ENCODE measurements around the gene NPY2R. TPM values are rescaled to one million over a fixed set of nuclear protein-coding genes. Genes with fewer than 3 reads are reported as not detected.

NPY2R gene
- total and polyA plus RNA-seq, 2 of the 13 experiments (the other 11 are each of a cell fraction or from before 2014, with no cell fraction given): not detected

DNA sequence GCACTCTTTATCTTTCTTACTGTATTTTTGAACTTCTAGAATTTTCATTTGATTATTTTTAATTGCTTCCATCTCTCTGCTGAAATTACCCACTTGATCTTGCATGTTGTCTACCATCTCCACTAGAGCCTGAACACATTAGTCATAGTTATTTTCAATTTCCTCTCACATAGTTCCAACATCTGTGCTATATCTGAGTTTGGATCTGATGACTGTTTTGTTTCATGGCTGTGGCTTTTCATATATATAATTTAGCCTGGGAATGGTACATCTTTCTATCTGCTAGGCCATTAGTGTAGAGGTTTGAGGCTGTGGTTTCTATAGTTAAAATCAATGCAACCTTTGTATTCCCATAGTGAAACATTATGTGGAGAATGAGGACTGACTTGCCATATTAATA is 33.2 kb downstream of the NPY2R start:
- Histone ChIP-seq H3K36me3 (replicated peaks in 1 of 2; ENCODE audit: control insufficient read depth in 1 of 2, insufficient read depth in 2 of 2, low read length in 2 of 2) (no peaks in the 10 kb centered on the region), H2AFZ (ENCODE audit: low read length) (no peak overlapping the region), H3K9ac (ENCODE audit: insufficient read depth, low read depth, low read length) (no peak overlapping the region), H3K9me3 (ENCODE audit: low read length) (no peaks in the 10 kb centered on the region), H3K4me2 (ENCODE audit: low read depth, low read length) (no peak overlapping the region), H3K27ac (ENCODE audit: extremely low read length, insufficient read depth, low read length) (no peak overlapping the region), H3K79me2 (ENCODE audit: insufficient read depth, low read length) (no peaks in the 10 kb centered on the region), H3K27me3 (ENCODE audit: control insufficient read depth in 1 of 2, insufficient read depth in 2 of 2, low read length in 2 of 2) (no peaks in the 10 kb centered on the region), H3K4me1 (ENCODE audit: insufficient read depth, low read length) (no peaks in the 10 kb centered on the region), H4K20me1 (ENCODE audit: insufficient read depth, low read length) (no peaks in the 10 kb centered on the region), H3K4me3 (replicated peaks in 1 of 3; ENCODE audit: insufficient read depth in 1 of 3, low read depth in 2 of 3, low read length in 3 of 3) (no peak overlapping the region)
- BruUV-seq (replicated peaks): no TSS peak
- no peak for ATAC-seq
- intact Hi-C loops (cut with micrococcal nuclease; ENCODE audit: unreplicated experiment) (no loop called here), in situ Hi-C loops (cut with HindIII; ENCODE audit: extremely low pct_ligation_motif_present, low pct_unique_long_range_greater_than_20kb) (no loop called here)
- CTCF ChIA-PET (ENCODE audit: low intra/inter-chr PET ratio, low total read pairs): no interaction called here
- no peak for DNase-seq (ENCODE audit: low spot score)
- TF ChIP-seq ZNF605 (CRISPR knock-in tag; IDR thresholded peaks at IDR 0.05) (no peak), ZEB1 (IDR thresholded peaks at IDR 0.05; ENCODE audit: insufficient replicate concordance, low read depth) (no peak), ZNF564 (CRISPR knock-in tag; IDR thresholded peaks at IDR 0.05) (no peak)
- POLR2A ChIA-PET: no interaction called here
- FAIRE-seq: no peak

- no peak overlapping the region for H3K9ac ChIP-seq (ENCODE audit: insufficient read depth, low read depth, low read length)
- ATAC-seq (no peak), DNase-seq (ENCODE audit: low spot score) (no peak), FAIRE-seq (no peak)
- in situ Hi-C loops (cut with HindIII; ENCODE audit: extremely low pct_ligation_motif_present, low pct_unique_long_range_greater_than_20kb): no loop called here
- H3K36me3 ChIP-seq (replicated peaks in 1 of 2; ENCODE audit: control insufficient read depth in 1 of 2, insufficient read depth in 2 of 2, low read length in 2 of 2): no peaks in the 10 kb centered on the region
- no peak overlapping the region for H3K27ac ChIP-seq (ENCODE audit: extremely low read length, insufficient read depth, low read length)
- no peaks in the 10 kb centered on the region for H3K27me3 ChIP-seq (ENCODE audit: control insufficient read depth in 1 of 2, insufficient read depth in 2 of 2, low read length in 2 of 2)
- no peak overlapping the region for H3K4me2 ChIP-seq (ENCODE audit: low read depth, low read length)
- WGBS (ENCODE audit: low lambda C conversion rate): 9% methylated on average over 4 of the region's 4 CpGs
- H2AFZ ChIP-seq (ENCODE audit: low read length): no peak overlapping the region
- ChIA-PET CTCF (ENCODE audit: low intra/inter-chr PET ratio, low total read pairs) (no interaction called here), POLR2A (no interaction called here)
- H4K20me1 ChIP-seq (ENCODE audit: insufficient read depth, low read length): no peaks in the 10 kb centered on the region
- H3K4me3 ChIP-seq (replicated peaks in 1 of 3; ENCODE audit: insufficient read depth in 1 of 3, low read depth in 2 of 3, low read length in 3 of 3): no peak overlapping the region
- no peak for TF ChIP-seq HMGXB4 (CRISPR knock-in tag; IDR thresholded peaks at IDR 0.05; ENCODE audit: borderline replicate concordance in 1 of 2, low read depth in 1 of 2)
- 0 out of 2 replicates have a peak, but pooled peaks have one; percentile 14 for TF ChIP-seq CEBPB (IDR thresholded peaks at IDR 0.05; ENCODE audit: borderline replicate concordance, low read depth, low read length)
- TF ChIP-seq ZNF747 (CRISPR knock-in tag; IDR thresholded peaks at IDR 0.05; ENCODE audit: borderline replicate concordance): no peak
- TF ChIP-seq HDAC1 (CRISPR knock-in tag; IDR thresholded peaks at IDR 0.05): no peak
- H3K79me2 ChIP-seq (ENCODE audit: insufficient read depth, low read length): no peaks in the 10 kb centered on the region
- no TSS peak for BruUV-seq (replicated peaks)
- no peaks in the 10 kb centered on the region for H3K9me3 ChIP-seq (ENCODE audit: low read length)
- no peaks in the 10 kb centered on the region for H3K4me1 ChIP-seq (ENCODE audit: insufficient read depth, low read length)
- intact Hi-C loops (cut with micrococcal nuclease; ENCODE audit: unreplicated experiment): no loop called here
These were observed 36.7 kb downstream of the NPY2R start for GRCh38 chr4:155245105-155245504.
